Neutrophil (primary cell): ENCODE results near the gene ABHD12.
"Not testable (repeated sequence)": the region's sequence is repeated elsewhere in the genome, so short reads cannot be mapped to it uniquely, and the experiment has no call there.

ENCODE experiments used
- H3K27ac ChIP-seq: fragments of 200-600 bp; sonication (generic); 2 replicates; pipeline ENCODE4 v1.5.1; 2016; ENCODE audit warnings: mild to moderate bottlenecking, moderate library complexity
- H3K27me3 ChIP-seq: fragments of 200-600 bp; sonication (generic); 2 replicates; pipeline ENCODE4 v1.6.0; 2016; ENCODE audit warnings: mild to moderate bottlenecking
- H3K36me3 ChIP-seq: fragments of 200-600 bp; sonication (generic); 2 replicates; pipeline ENCODE4 v1.5.1; 2017
- H3K4me1 ChIP-seq, 2 experiments: fragments of 200-600 bp in 1 of 2; sonication (generic) in 1 of 2; 1 replicate in 1 of 2; 2 replicates in 1 of 2; pipeline versions ENCODE4 v1.5.1 to v1.6.1; 2013 to 2016; ENCODE audit warnings: low read depth in 1 of 2, low read length in 1 of 2, mild to moderate bottlenecking in 1 of 2, moderate library complexity in 1 of 2; ENCODE audit not compliant: control insufficient read depth in 1 of 2, insufficient read depth in 1 of 2
- H3K4me3 ChIP-seq, 2 experiments: fragments of 200-600 bp in 1 of 2; sonication (generic) in 1 of 2; 1 replicate in 1 of 2; 2 replicates in 1 of 2; pipeline ENCODE4 v1.5.1; 2013 to 2016; ENCODE audit warnings: low read depth in 1 of 2, low read length in 1 of 2, mild to moderate bottlenecking in 1 of 2, moderate library complexity in 1 of 2
- H3K9me3 ChIP-seq: fragments of 200-600 bp; sonication (generic); 2 replicates; pipeline ENCODE4 v1.5.1; 2016
- TF ChIP-seq, protein P1 (sequence below): fragments of 200-600 bp; sonication (generic); IDR thresholded peaks from 2 replicates; pipeline ENCODE4 v1.5.1; 2016; ENCODE audit warnings: antibody characterized with exemption

The ABHD12 gene

DNA sequence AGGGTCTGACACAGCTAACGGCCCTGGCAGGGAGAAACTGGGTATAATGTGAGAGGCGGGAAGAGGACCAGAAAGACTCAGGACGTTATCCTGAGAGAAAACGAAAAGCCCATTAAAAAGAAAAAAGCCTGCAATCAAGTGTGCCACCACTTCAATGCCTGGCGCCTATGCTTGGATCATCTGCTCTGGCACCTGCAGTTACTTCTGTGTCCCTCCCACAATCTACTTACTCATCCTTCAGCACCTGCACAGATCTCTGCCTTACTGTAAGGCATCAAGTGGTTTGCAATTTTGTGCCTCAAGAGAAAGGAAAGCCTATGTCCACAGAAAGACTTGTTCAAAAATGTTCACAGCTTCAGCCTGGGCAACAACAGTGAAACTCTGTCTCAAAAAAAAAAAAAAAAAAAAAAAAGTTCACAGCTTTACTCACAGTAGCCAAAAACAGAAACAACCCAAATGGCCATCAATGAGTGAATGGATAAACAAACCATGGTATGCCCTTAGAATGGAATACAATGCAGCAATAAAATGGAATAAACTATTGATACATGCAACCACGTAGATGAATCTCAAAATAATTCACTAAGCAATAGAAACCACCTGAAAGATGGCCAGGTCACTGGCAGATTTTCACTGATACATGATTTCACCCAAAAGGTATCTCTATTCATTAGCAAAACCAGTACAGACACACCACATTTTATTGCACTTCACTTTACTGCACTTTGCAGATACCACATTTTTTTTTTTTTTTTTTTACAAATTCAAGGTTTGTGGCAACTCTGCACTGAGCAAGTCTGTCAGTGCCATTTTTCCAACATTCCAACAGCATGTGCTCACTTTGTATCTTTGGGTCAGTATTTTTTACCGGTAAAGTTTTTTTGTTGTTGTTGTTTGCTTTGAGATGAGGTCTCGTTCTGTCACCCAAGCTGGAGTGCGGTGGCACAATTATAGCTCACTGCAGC, 48.6 kb downstream of the ABHD12 start:
- Histone ChIP-seq H3K9me3 (no peaks in the 10 kb centered on the region), H3K27ac (no peak overlapping the region), H3K36me3 (no peaks in the 10 kb centered on the region), H3K4me1 (no peaks in the 10 kb centered on the region), H3K27me3 (no peaks in the 10 kb centered on the region), H3K4me3 (no peak overlapping the region)
- TF ChIP-seq, protein P1, sequence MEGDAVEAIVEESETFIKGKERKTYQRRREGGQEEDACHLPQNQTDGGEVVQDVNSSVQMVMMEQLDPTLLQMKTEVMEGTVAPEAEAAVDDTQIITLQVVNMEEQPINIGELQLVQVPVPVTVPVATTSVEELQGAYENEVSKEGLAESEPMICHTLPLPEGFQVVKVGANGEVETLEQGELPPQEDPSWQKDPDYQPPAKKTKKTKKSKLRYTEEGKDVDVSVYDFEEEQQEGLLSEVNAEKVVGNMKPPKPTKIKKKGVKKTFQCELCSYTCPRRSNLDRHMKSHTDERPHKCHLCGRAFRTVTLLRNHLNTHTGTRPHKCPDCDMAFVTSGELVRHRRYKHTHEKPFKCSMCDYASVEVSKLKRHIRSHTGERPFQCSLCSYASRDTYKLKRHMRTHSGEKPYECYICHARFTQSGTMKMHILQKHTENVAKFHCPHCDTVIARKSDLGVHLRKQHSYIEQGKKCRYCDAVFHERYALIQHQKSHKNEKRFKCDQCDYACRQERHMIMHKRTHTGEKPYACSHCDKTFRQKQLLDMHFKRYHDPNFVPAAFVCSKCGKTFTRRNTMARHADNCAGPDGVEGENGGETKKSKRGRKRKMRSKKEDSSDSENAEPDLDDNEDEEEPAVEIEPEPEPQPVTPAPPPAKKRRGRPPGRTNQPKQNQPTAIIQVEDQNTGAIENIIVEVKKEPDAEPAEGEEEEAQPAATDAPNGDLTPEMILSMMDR: no peak

DNA sequence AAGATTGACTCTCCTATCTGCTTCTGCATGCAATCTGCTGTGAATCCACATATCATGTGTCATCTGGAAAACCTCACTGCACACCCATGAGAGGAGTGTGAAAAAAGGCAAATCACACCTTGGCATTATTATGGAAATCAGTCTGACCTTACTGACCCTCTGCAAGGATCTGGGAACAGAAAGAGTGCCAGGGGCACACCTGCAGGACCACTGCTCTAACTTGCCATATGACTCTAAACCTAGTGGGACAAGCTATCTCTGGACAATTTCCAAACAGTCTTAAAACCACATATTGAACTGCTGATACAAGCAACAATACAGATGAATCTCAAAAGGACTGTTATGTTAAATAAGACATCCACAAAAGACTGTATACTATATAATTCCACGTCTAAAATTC, 50.3 kb downstream of the ABHD12 start:
- no peaks in the 10 kb centered on the region for H3K36me3 ChIP-seq
- no peaks in the 10 kb centered on the region for H3K27me3 ChIP-seq
- TF ChIP-seq, protein P1: no peak
- no peaks in the 10 kb centered on the region for H3K4me1 ChIP-seq
- H3K27ac ChIP-seq: no peak overlapping the region
- H3K9me3 ChIP-seq: no peaks in the 10 kb centered on the region
- H3K4me3 ChIP-seq: no peak overlapping the region

DNA sequence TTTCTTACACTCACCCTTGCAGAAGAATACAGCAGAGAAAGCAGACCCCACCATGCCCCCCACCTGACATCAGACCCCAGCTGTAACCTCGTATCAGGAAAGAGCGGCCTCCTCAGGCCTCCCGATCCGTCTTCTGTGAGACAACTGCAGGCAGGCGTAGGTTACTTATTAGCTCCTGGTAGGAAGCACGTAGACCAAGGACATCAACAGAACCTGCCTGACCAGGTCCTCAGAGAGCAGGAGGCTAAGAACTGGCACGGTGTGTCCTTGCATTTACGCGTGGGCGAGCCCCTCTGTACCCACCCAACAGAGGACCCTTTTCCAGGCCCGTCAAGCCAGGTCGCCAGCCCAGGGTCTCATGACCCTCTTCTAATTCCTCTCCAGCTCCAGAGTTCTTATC, 51.0 kb downstream of the ABHD12 start:
- Histone ChIP-seq H3K4me3 (no peak overlapping the region), H3K4me1 (no peaks in the 10 kb centered on the region), H3K9me3 (no peaks in the 10 kb centered on the region), H3K36me3 (no peaks in the 10 kb centered on the region), H3K27me3 (no peaks in the 10 kb centered on the region), H3K27ac (no peak overlapping the region)
- TF ChIP-seq, protein P1: no peak

DNA sequence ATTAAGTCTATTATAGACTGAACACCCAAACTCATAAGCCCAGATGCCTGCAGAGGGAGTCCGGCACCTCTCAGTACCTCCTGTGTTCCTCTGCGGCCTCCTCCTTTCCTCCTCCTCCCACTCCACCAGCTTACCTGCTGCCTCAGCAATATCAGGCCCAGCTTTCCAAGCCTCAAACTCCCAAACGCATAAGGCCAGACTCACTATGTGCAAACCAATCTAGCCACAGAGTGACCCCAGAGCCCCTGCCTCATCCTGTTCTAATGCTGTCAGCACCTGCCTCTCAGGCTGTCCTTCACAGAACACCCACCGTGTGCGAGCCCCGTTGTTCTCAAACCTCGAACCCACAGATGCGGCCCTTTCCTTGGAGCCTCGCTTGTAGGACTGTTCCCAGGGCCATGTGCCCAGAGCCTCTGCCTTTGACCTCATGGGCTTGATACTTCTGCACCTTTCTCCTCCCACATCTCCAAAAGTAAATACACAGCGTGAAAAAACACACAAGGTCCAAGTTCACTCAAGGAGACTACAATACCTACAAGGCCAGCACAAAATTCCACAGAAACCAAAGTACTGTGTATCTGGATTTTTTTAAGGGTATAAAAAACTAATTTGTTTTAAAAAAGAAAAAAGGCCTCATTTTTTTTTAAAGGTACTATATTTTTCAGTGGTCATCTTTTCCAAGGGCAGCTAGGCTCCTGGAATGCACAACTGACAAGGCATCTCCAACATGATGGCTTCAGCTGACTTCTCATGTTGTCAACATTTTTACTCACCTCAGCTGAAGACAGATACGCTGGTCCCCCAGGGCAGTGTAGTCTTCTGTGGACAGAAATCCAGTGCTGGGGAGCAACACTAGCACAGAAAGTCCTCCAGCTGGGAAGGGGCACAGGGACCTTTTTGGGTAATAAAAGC, 52.3 kb downstream of the ABHD12 start:
- Histone ChIP-seq H3K27me3 (no peaks in the 10 kb centered on the region), H3K9me3 (no peaks in the 10 kb centered on the region), H3K27ac (no peak overlapping the region), H3K4me3 (no peak overlapping the region), H3K4me1 (no peaks in the 10 kb centered on the region), H3K36me3 (no peaks in the 10 kb centered on the region)
- TF ChIP-seq, protein P1: no peak

DNA sequence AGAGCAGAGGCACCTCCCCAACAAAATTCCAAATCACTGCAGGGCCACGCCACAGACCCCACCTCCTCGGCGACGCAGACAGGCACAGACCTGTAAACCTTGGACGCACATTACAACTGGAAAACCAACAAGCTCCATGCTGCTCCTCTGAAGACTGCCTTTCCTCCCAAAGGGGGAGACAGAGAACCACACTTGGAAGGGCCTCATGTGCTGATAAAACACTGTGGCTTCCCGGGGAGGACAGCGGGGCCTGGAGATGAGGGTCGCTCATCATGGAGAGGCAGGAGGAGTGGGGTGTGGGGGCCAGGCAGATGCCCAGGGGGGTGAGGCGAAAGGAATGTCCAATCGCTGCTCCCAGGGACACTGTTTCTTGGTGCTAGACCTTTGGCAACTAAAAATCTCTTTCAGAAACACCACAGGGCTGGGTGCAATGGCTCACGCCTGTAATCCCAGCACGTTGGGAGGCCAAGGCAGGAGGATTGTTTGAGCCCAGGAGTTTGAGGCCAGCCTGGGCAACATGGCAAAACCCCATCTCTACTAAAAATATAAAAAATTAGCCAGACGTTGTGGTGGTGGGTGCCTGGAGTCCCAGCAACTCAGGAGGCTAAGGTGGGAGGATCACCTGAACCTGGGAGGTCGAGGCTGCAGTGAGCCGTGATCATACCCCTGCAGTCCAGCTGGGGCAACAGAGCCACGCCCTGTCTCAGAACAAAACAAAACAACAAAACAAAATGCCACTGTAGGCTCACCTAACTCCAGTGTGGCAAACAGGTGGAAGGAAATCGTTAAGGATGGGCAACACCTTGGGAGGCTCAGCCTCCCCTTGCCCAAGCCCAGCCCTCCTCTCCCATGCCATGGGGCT, 53.8 kb downstream of the ABHD12 start:
- H3K4me3 ChIP-seq: no peak overlapping the region
- H3K27me3 ChIP-seq: no peaks in the 10 kb centered on the region
- no peaks in the 10 kb centered on the region for H3K9me3 ChIP-seq
- H3K27ac ChIP-seq: no peak overlapping the region
- no peaks in the 10 kb centered on the region for H3K36me3 ChIP-seq
- H3K4me1 ChIP-seq: no peaks in the 10 kb centered on the region
- TF ChIP-seq, protein P1: no peak

DNA sequence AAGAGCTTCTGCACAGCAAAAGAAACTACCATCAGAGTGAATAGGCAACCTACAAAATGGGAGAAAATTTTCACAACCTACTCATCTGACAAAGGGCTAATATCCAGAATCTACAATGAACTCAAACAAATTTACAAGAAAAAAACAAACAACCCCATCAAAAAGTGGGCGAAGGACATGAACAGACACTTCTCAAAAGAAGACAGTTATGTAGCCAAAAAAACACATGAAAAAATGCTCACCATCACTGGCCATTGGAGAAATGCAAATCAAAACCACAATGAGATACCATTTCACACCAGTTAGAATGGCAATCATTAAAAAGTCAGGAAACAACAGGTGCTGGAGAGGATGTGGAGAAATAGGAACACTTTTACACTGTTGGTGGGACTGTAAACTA, 55.7 kb downstream of the ABHD12 start:
- not testable (repeated sequence) for H3K4me3 ChIP-seq, H3K27ac ChIP-seq, H3K9me3 ChIP-seq, H3K4me1 ChIP-seq, H3K27me3 ChIP-seq, H3K36me3 ChIP-seq
